ENCODE results near the gene ELOVL1.

DNA sequence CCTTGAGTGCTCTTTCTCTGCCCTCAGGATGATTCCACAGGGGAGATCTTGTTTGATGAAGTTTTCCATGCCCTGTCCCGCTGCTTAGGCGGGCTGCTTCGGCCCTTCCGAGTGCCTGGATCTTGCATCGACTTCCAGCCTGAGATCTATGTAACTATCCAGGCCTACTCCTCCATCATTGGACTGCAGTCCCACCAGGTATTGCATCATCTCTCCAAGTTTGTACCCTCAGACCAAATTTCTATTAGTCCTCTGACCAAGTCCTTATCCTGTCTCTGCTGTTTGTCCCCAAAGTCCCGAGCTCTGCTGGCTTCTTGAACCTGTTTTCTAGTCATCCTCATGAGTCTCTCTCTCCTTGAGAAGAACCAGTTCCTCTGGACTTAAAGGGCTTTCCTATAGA lies 36.5 kb upstream of the ELOVL1 start:
- TF ChIP-seq, protein P1, sequence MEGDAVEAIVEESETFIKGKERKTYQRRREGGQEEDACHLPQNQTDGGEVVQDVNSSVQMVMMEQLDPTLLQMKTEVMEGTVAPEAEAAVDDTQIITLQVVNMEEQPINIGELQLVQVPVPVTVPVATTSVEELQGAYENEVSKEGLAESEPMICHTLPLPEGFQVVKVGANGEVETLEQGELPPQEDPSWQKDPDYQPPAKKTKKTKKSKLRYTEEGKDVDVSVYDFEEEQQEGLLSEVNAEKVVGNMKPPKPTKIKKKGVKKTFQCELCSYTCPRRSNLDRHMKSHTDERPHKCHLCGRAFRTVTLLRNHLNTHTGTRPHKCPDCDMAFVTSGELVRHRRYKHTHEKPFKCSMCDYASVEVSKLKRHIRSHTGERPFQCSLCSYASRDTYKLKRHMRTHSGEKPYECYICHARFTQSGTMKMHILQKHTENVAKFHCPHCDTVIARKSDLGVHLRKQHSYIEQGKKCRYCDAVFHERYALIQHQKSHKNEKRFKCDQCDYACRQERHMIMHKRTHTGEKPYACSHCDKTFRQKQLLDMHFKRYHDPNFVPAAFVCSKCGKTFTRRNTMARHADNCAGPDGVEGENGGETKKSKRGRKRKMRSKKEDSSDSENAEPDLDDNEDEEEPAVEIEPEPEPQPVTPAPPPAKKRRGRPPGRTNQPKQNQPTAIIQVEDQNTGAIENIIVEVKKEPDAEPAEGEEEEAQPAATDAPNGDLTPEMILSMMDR (IDR thresholded peaks at IDR 0.05): no peak
- no peak for TF ChIP-seq EP300 (IDR thresholded peaks at IDR 0.05)

All from tibial nerve (tissue), 4 donors.